Bronchial epithelial cell (primary cell): Measurements from ENCODE around the gene LY6G6D. TPM values are rescaled to one million over a fixed set of nuclear protein-coding genes. Genes with fewer than 3 reads are reported as not detected.

Experiments used
- DNase-seq: peaks from one replicate; pipeline ENCODE4 v3.0.0-alpha.2; 2010; ENCODE audit warnings: low read depth
- FAIRE-seq: peaks from 2 replicates; lab custom pipeline; 2011; peaks lifted over from hg19 to GRCh38; lab: Jason Lieb, UNC
- H3K27me3 ChIP-seq: 2 replicates; pipeline ENCODE4 v1.5.1; 2011; ENCODE audit warnings: low read length; ENCODE audit not compliant: control insufficient read depth, insufficient read depth
- H3K36me3 ChIP-seq: 2 replicates; pipeline ENCODE4 v1.5.1; 2011; ENCODE audit warnings: low read length; ENCODE audit not compliant: control insufficient read depth, insufficient read depth
- H3K4me3 ChIP-seq: 2 replicates; pipeline ENCODE4 v1.5.1; 2011; ENCODE audit warnings: mild to moderate bottlenecking, low read depth, low read length, control low read depth
- CTCF ChIP-seq: IDR thresholded peaks from 2 replicates; pipeline ENCODE4 v1.5.1; 2011; ENCODE audit warnings: mild to moderate bottlenecking, moderate library complexity, low read length, control low read depth, inconsistent platforms; ENCODE audit not compliant: insufficient read depth, severe bottlenecking
- total RNA-seq: library from RNA; depleted of rRNA; stranded (reverse); fragments of >200 nt; gene quantifications from 2 replicates; pipeline ENCODE4 v1.2.1, GENCODE V29; 2014

LY6G6D gene
- total RNA-seq, 1 donor from 2014 or later = not detected

DNA sequence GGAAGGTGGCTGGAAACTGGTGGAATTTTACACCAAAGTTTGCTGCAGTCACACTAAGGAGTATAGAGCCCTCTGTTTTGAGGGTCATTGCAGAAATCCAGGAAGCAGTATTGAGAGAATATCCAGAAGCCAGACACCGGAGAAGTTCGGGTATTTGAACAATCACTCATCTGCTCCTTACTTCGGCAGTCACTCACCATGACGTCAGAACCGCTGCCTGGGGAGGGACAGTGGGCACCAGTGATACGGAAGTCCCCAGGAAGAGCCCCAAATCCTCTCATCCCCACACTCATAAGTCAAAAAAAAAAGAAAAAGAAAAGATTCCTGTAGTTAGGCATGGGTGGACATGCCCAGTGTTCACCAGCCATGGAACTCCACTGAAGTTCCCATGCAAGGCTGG lies 38.2 kb upstream of the LY6G6D start:
- Histone ChIP-seq H3K27me3 (no peaks in the 10 kb centered on the region), H3K36me3 (peaks cover 4% of the 10 kb centered on the region), H3K4me3 (no peak overlapping the region)
- no peak for TF ChIP-seq CTCF
- peak; percentile 37 for DNase-seq
- no peak for FAIRE-seq

- TF ChIP-seq CTCF = no peak
- Histone ChIP-seq H3K36me3 (no peaks in the 10 kb centered on the region), H3K4me3 (no peak overlapping the region), H3K27me3 (no peaks in the 10 kb centered on the region)
- DNase-seq = no peak
- no peak for FAIRE-seq
Observed at GRCh38 chr6:31677955-31678354, 37.2 kb upstream of the LY6G6D start.

- FAIRE-seq = no peak
- DNase-seq = peak; percentile 72
Observed at GRCh38 chr6:31680226-31681134, 34.7 kb upstream of the LY6G6D start, which contains the start of gene LY6G5C. Gene LY6G5C, minus strand, starts transcription at chr6:31681067. Its CDS starts 694 bp downstream, at chr6:31680373.

DNA sequence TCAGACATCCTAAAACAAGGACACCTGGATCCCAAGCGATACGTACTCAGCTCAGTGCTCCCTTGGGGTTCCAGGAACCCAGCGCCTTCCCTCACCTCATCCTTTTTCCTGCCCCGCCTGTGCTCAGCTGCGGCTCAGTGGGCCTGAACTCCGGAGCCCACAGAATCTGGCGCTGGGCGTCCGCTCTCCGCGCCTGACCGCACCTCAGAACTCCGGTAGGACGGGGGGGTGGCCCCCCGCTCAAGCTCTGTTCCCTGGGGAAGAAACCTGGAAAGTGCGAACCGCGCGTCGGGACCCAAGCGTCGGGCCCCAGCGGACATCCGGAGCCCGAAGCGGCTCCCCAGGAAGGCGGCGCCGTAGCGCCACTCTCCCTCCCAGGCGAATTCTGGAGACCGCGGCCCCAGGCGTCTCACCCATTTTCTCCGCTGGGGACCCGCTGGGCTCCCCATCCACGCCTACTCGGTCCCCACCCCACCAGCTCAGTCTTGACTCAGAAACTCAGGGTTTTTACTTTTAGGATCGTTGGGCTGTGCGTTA lies 33.9 kb upstream of the LY6G6D start:
- Histone ChIP-seq H3K27me3 (no peaks in the 10 kb centered on the region), H3K36me3 (no peaks in the 10 kb centered on the region), H3K4me3 (peak overlapping the region; percentile 35)
- peak; percentile 31 for TF ChIP-seq CTCF
- FAIRE-seq (no peak), DNase-seq (peak; percentile 17)

More at GRCh38 chr6:31680226-31681134, 34.7 kb upstream of the LY6G6D start, which contains the start of gene LY6G5C:
- no peaks in the 10 kb centered on the region for H3K36me3 ChIP-seq
- TF ChIP-seq CTCF = peak; percentile 80
- peak within 1 kb of the TSS; percentile 35 for H3K4me3 ChIP-seq
- no peaks in the 10 kb centered on the region for H3K27me3 ChIP-seq

GRCh38 chr6:31683591-31683990 lies 31.6 kb upstream of the LY6G6D start:
- TF ChIP-seq CTCF = no peak
- FAIRE-seq = no peak
- DNase-seq = no peak
- no peak overlapping the region for H3K4me3 ChIP-seq
- peaks cover 11% of the 10 kb centered on the region for H3K36me3 ChIP-seq
- H3K27me3 ChIP-seq = no peaks in the 10 kb centered on the region
